Esophagus muscularis mucosa (tissue), 3 donors: ENCODE results near the gene CHRNA7.

Experiments
- POLR2A ChIP-seq: fragments of 450-650 bp; IDR thresholded peaks from one replicate; pipeline ENCODE4 v1.6.1; 2017; ENCODE audit warnings: antibody characterized with exemption, moderate library complexity, mild to moderate bottlenecking, low read depth
- POLR2AphosphoS5 ChIP-seq, 2 donors: sonication (generic); formaldehyde crosslinking; IDR thresholded peaks; one replicate each; pipeline ENCODE4 v1.6.1; 2017; ENCODE audit warnings: antibody characterized with exemption in 2 of 2
- TF ChIP-seq, protein P1 (sequence below), 3 experiments: fragments of 200-600 bp in 2 of 3; fragments of 450-650 bp in 1 of 3; sonication (generic) in 2 of 3; IDR thresholded peaks; one replicate each; pipeline ENCODE4 v1.5.1; 2017 to 2019; ENCODE audit warnings: antibody characterized with exemption in 3 of 3, mild to moderate bottlenecking in 2 of 3, moderate library complexity in 1 of 3

DNA sequence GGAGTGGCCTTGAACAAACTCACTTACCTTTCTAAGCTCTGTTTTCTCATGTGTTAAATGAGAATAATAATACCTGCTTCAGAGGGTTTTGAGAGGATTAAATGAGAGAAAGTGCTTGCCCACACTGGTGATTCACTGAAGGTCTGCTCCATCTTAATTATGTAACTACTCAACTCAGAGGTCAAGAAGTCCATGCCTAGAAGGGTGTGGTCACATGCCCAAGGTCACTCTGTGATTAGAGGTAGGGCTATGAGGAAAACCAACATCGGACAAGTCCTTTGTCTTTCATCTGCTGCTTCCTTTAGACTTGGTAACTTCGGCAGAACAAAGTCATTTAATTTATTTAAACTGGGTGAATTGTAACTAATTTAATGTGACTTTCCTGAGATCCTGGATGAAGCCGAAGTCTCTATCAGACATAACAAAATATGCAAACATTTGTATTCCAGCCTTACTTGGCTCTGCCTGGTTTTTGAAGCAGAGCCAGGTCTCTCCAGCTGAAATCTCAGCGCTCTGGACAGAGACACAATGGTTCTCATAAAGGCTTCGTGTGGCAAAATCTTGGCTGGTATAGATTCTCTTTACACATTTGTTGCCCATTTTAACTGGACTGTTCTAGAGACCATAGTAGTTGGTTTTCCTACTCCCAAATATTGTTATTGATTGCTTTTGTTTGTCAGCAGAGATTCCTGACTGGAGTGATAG lies 3.0 kb downstream of the CHRNA7 start:
- TF ChIP-seq, protein P1, sequence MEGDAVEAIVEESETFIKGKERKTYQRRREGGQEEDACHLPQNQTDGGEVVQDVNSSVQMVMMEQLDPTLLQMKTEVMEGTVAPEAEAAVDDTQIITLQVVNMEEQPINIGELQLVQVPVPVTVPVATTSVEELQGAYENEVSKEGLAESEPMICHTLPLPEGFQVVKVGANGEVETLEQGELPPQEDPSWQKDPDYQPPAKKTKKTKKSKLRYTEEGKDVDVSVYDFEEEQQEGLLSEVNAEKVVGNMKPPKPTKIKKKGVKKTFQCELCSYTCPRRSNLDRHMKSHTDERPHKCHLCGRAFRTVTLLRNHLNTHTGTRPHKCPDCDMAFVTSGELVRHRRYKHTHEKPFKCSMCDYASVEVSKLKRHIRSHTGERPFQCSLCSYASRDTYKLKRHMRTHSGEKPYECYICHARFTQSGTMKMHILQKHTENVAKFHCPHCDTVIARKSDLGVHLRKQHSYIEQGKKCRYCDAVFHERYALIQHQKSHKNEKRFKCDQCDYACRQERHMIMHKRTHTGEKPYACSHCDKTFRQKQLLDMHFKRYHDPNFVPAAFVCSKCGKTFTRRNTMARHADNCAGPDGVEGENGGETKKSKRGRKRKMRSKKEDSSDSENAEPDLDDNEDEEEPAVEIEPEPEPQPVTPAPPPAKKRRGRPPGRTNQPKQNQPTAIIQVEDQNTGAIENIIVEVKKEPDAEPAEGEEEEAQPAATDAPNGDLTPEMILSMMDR (IDR thresholded peaks at IDR 0.05), result no peak
- TF ChIP-seq POLR2A (no peak), POLR2AphosphoS5 (IDR thresholded peaks at IDR 0.05) (no peak)
